ENCODE measurements around the gene KCNQ2. TPM values are rescaled to one million over a fixed set of nuclear protein-coding genes. Genes with fewer than 3 reads are reported as not detected.

Gene KCNQ2
- total and polyA plus RNA-seq, 10 of the 15 experiments (the other 5 are each of a cell fraction or from before 2014, with no cell fraction given) = 0.06 to 0.49 (median 0.26) TPM; not detected in 7

DNA sequence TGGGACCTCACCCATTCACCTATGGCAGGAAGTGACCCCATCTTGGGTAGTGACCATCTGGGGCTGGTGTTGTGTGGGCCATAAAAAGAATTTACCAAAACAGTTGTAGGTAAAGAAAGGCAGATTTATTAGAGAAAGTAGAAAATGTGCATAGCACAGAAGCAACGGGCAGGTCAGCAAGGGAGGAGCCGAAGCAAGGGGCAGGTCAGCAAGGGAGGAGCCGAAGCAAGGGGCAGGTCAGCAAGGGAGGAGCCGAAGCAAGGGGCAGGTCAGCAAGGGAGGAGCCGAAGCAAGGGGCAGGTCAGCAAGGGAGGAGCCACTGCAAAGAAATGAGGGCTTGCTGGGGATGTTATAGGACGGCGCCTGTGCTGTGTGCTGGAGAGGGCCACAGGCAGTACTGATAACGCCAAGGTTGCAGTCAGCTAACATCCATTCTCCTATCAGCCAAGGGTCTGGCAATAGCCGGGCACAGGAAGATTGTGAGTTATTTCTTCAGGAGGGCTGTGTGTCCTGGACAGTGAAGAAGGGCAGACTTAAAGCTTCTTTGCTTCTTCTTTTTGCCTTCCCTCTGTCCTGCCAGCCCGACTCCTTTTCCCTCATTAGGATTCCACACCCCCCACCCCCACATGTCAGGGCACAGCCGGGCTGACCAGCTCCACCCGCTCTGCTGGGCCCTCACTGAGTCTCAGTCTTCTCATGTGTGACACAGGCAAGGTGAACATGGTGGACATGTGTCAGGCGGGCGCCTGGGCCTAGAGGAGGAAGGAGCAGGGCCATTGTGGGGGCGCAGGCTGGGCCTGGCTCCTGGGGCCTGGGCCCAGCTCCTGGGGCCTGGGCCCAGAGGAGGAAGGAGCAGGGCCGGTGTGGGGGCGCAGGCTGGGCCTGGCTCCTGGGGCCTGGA, 79.7 kb downstream of the KCNQ2 start:
- no peaks in the 10 kb centered on the region for H3K79me2 ChIP-seq (ENCODE audit: control insufficient read depth, insufficient read depth, low read length)
- no peaks in the 10 kb centered on the region for H3K4me1 ChIP-seq (ENCODE audit: control insufficient read depth, insufficient read depth, low read length)
- no peak; the same call in 2 of the 3 replicates for ATAC-seq
- ChIA-PET SMC1A (ENCODE audit: uncharacterized antibody, unreplicated experiment) (no interaction called here), RAD21 (ENCODE audit: unreplicated experiment) (no interaction called here), POLR2A (no interaction called here), CTCF (no interaction called here)
- DNase-seq (ENCODE audit: low read depth, low spot score) = no peak
- H3K9ac ChIP-seq (ENCODE audit: control insufficient read depth, insufficient read depth, low read length) = no peak overlapping the region
- H3K27ac ChIP-seq (ENCODE audit: control insufficient read depth, insufficient read depth) = no peak overlapping the region
- no peaks in the 10 kb centered on the region; the same call in 2 of the 3 replicates for H3K9me3 ChIP-seq (replicated peaks; ENCODE audit: control insufficient read depth, insufficient read depth, low read length)
- no peak overlapping the region for H3K4me2 ChIP-seq (ENCODE audit: control insufficient read depth, insufficient read depth)
- H2AFZ ChIP-seq (ENCODE audit: control insufficient read depth, low read depth, low read length) = no peak overlapping the region
- BruUV-seq (replicated peaks) = no TSS peak
- no peaks in the 10 kb centered on the region for H4K20me1 ChIP-seq (ENCODE audit: control insufficient read depth, insufficient read depth)
- H3K36me3 ChIP-seq (ENCODE audit: control insufficient read depth in 2 of 2, insufficient read depth in 2 of 2, low read length in 1 of 2) = no peaks in the 10 kb centered on the region
- in situ Hi-C loops (cut with MboI) = no loop called here
- no peak for FAIRE-seq
- 51% methylated on average over 17 of the region's 17 CpGs for WGBS (ENCODE audit: insufficient coverage, insufficient replicate concordance, low lambda C conversion rate, missing lambda C conversion rate)
- intact Hi-C loops (cut with micrococcal nuclease; ENCODE audit: unreplicated experiment) = no loop called here
- H3K27me3 ChIP-seq (replicated peaks in 1 of 2; ENCODE audit: control insufficient read depth in 2 of 2, insufficient read depth in 2 of 2, low read length in 1 of 2) = peaks cover 0 to 3% of the 10 kb centered on the region in 2 experiments; a peak in 1 of 4 replicates
- no peak overlapping the region for H3K4me3 ChIP-seq
- TF ChIP-seq MYC (IDR thresholded peaks at IDR 0.05; ENCODE audit: insufficient read depth, insufficient read length, insufficient replicate concordance, low read length, severe bottlenecking) (no peak), RELA (IDR thresholded peaks at IDR 0.05; ENCODE audit: borderline replicate concordance, partially characterized antibody) (no peak), NFYA (IDR thresholded peaks at IDR 0.05; ENCODE audit: borderline replicate concordance, low read depth, low read length) (no peak), CBFB (IDR thresholded peaks at IDR 0.05; ENCODE audit: low read depth) (no peak), RCOR1 (conservative IDR thresholded peaks at IDR 0.05; ENCODE audit: low read depth, low read length) (no peak), CTCF (IDR thresholded peaks at IDR 0.05 in 2 of 3, conservative IDR thresholded peaks at IDR 0.05 in 1 of 3; ENCODE audit: control insufficient read depth in 2 of 3, extremely low read depth in 1 of 3, insufficient read depth in 1 of 3, low read depth in 3 of 3, low read length in 3 of 3) (no peak), POLR2AphosphoS5 (IDR thresholded peaks at IDR 0.05; ENCODE audit: low read length) (no peak), KDM1A (IDR thresholded peaks at IDR 0.05; ENCODE audit: borderline replicate concordance) (no peak), PAX8 (IDR thresholded peaks at IDR 0.05) (no peak), NFYB (IDR thresholded peaks at IDR 0.05; ENCODE audit: insufficient read depth, low read depth, low read length) (no peak), MEF2A (IDR thresholded peaks at IDR 0.05; ENCODE audit: insufficient read depth, low read depth, low read length) (no peak), IRF3 (IDR thresholded peaks at IDR 0.05) (no peak), SMAD1 (IDR thresholded peaks at IDR 0.05; ENCODE audit: low read depth, partially characterized antibody) (no peak), ETV6 (conservative IDR thresholded peaks at IDR 0.05 in 1 of 2, IDR thresholded peaks at IDR 0.05 in 1 of 2; ENCODE audit: borderline replicate concordance in 1 of 2, low read depth in 1 of 2) (no peak)
- TF ChIP-seq, protein P1, sequence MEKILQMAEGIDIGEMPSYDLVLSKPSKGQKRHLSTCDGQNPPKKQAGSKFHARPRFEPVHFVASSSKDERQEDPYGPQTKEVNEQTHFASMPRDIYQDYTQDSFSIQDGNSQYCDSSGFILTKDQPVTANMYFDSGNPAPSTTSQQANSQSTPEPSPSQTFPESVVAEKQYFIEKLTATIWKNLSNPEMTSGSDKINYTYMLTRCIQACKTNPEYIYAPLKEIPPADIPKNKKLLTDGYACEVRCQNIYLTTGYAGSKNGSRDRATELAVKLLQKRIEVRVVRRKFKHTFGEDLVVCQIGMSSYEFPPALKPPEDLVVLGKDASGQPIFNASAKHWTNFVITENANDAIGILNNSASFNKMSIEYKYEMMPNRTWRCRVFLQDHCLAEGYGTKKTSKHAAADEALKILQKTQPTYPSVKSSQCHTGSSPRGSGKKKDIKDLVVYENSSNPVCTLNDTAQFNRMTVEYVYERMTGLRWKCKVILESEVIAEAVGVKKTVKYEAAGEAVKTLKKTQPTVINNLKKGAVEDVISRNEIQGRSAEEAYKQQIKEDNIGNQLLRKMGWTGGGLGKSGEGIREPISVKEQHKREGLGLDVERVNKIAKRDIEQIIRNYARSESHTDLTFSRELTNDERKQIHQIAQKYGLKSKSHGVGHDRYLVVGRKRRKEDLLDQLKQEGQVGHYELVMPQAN (conservative IDR thresholded peaks at IDR 0.05) = no peak
